GM12878 (cell line): ENCODE measurements around the gene NUDT22. TPM values are rescaled to one million over a fixed set of nuclear protein-coding genes. Genes with fewer than 3 reads are reported as not detected.
A peak's percentile ranks its signal among the peaks of the same experiment; 100 is the strongest.

Experiments
- BRCA1 ChIP-seq: IDR thresholded peaks from 2 replicates; pipeline ENCODE4 v1.6.1; 2011; ENCODE audit warnings: low read depth, low read length, improper control_type of control experiment
- CEBPB ChIP-seq, 2 experiments: fragments of 150-350 bp in 1 of 2; IDR thresholded peaks; 2 replicates each; pipeline ENCODE4 v1.6.1; 2012 to 2014; ENCODE audit warnings: low read depth in 2 of 2, low read length in 2 of 2, borderline replicate concordance in 1 of 2, inconsistent platforms in 1 of 2
- IRF4 ChIP-seq: IDR thresholded peaks from 2 replicates; pipeline ENCODE4 v1.6.1; 2011; ENCODE audit warnings: low read depth, low read length
- MXI1 ChIP-seq: fragments of 150-350 bp; IDR thresholded peaks from 2 replicates; pipeline ENCODE4 v1.6.1; 2011; ENCODE audit warnings: low read depth, mild to moderate bottlenecking, inconsistent platforms, low read length, improper control_type of control experiment
- NR2C2 ChIP-seq: IDR thresholded peaks from 2 replicates; pipeline ENCODE4 v1.6.1; 2011; ENCODE audit warnings: borderline replicate concordance, low read depth; ENCODE audit not compliant: control insufficient read depth, insufficient read length
- NRF1 ChIP-seq: conservative IDR thresholded peaks from 2 replicates; pipeline ENCODE4 v1.6.1; 2011; ENCODE audit warnings: mild to moderate bottlenecking, low read depth, low read length, improper control_type of control experiment
- PAX5 ChIP-seq: IDR thresholded peaks from 2 replicates; pipeline ENCODE4 v1.6.1; 2011; ENCODE audit warnings: low read depth, low read length, borderline replicate concordance
- SIX5 ChIP-seq: IDR thresholded peaks from 2 replicates; pipeline ENCODE4 v1.6.1; 2011; ENCODE audit warnings: mild to moderate bottlenecking, low read depth, low read length, moderate library complexity; ENCODE audit not compliant: severe bottlenecking
- TARDBP ChIP-seq: IDR thresholded peaks from 2 replicates; pipeline ENCODE4 v1.6.1; 2016; ENCODE audit warnings: borderline replicate concordance
- TCF12 ChIP-seq: IDR thresholded peaks from 2 replicates; pipeline ENCODE4 v1.6.1; 2011; ENCODE audit warnings: low read depth, mild to moderate bottlenecking, low read length
- ZBED1 ChIP-seq: IDR thresholded peaks from 2 replicates; pipeline ENCODE4 v1.6.1; 2016; ENCODE audit warnings: borderline replicate concordance
- polyA plus RNA-seq, 11 experiments: library from polyadenylated mRNA; depleted of rRNA in 4 of 11; unstranded in 6 of 11; stranded (reverse) in 5 of 11; fragments of >200 nt; fragmentation: Nextera tagmentation in 4 of 11; fragmentation: Illumina TruSeq in 1 of 11; extraction: Ambion mirVana in 4 of 11; extraction: Trizol in 1 of 11; gene quantifications; 1 replicate in 1 of 11; 2 replicates in 10 of 11; pipeline versions ENCODE4 v1.2.1 to v1.2.3, GENCODE V29; 2011 to 2016; ENCODE audit warnings: inconsistent platforms in 2 of 11, missing spikeins in 2 of 11, low read depth in 1 of 11
- total RNA-seq, 4 experiments: library from RNA; depleted of rRNA in 3 of 4; stranded (reverse); fragments of >200 nt in 3 of 4; fragmentation: Illumina TruSeq in 1 of 4; extraction: Trizol in 1 of 4; gene quantifications; 2 replicates each; pipeline versions ENCODE4 v1.2.1 to v1.2.3, GENCODE V29; 2013 to 2021
- TF ChIP-seq, protein P1 (sequence below): fragments of 450-650 bp; IDR thresholded peaks from 2 replicates; pipeline ENCODE4 v1.6.1; 2018; ENCODE audit warnings: mild to moderate bottlenecking, low read depth, moderate library complexity; ENCODE audit not compliant: partially characterized antibody
- TF ChIP-seq, protein P2 (sequence below): IDR thresholded peaks from 2 replicates; pipeline ENCODE4 v1.6.1; 2012; ENCODE audit warnings: low read depth, low read length, improper control_type of control experiment
- TF ChIP-seq, protein P3 (sequence below): IDR thresholded peaks from 2 replicates; pipeline ENCODE4 v1.6.1; 2012; ENCODE audit warnings: low read depth, low read length, improper control_type of control experiment
- TF ChIP-seq, protein P4 (sequence below): fragments of 450-650 bp; IDR thresholded peaks from 2 replicates; pipeline ENCODE4 v1.6.1; 2017; ENCODE audit warnings: low read depth, mild to moderate bottlenecking, moderate library complexity
- TF ChIP-seq, protein P5 (sequence below), 3 experiments: IDR thresholded peaks in 2 of 3; conservative IDR thresholded peaks in 1 of 3; 2 replicates each; pipeline ENCODE4 v1.5.1; 2011; ENCODE audit warnings: low read depth in 3 of 3, low read length in 3 of 3, mild to moderate bottlenecking in 3 of 3, control low read depth in 2 of 3, moderate library complexity in 2 of 3, inconsistent platforms in 1 of 3, mixed read lengths in 1 of 3; ENCODE audit not compliant: control insufficient read depth in 2 of 3, insufficient read depth in 1 of 3; ENCODE audit errors: extremely low read depth in 1 of 3
- TF ChIP-seq, protein P6 (sequence below): fragments of 450-650 bp; IDR thresholded peaks from 2 replicates; pipeline ENCODE4 v1.6.1; 2017; ENCODE audit warnings: antibody characterized with exemption, mild to moderate bottlenecking, moderate library complexity

The NUDT22 gene
- total and polyA plus RNA-seq, 10 of the 15 experiments (the other 5 are each of a cell fraction or from before 2014, with no cell fraction given) = 6.7 to 115 (median 64.7) TPM

DNA sequence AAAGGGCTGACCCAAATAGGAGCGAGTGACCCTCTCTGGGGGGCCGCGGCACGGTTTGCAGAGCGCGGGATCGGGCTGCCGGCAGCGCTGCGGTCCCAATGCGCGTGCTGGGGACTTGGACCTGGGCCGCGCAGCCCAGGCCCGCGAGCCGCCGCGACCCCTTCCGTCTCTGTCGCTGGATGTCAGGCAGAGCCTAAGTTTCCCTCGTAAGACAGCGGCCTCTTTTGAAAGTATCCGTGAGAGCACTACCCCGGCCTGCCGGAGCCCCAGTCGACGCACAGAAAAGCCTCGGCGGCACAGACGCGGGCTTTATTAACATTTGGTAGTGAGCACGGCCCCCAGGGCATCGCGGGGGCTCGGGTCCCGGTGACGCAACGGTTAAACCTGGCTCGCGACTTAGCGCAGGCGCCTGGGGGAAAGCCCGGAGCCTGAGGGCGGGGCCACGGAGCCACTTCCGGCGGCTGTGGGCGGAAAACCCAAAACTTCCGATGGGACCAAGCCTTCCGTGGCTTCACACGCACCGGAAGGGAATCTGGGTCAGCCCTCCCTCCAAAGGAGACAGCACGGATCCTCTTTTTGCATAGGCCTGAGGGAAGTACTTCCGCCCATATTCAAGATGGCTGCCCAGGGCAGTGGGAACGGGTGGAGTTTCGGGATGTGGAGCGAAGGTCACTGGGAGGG lies 43.6 kb downstream of the NUDT22 start (continued):
- TF ChIP-seq CEBPB (IDR thresholded peaks at IDR 0.05; ENCODE audit: borderline replicate concordance in 1 of 2, low read depth in 2 of 2, low read length in 2 of 2) (peak in 1 of 2 experiments; percentile 48; a peak in 1 of 4 replicates), TARDBP (peak; percentile 86), MXI1 (peak; percentile 29), SIX5 (peak; percentile 91), PAX5 (no peak), BRCA1 (no peak), ZBED1 (peak; percentile 83), TCF12 (no peak), NR2C2 (peak; percentile 79), IRF4 (peak; percentile 69; the same call in 1 of the 2 replicates), NRF1 (peak; percentile 50)
- TF ChIP-seq, protein P1, sequence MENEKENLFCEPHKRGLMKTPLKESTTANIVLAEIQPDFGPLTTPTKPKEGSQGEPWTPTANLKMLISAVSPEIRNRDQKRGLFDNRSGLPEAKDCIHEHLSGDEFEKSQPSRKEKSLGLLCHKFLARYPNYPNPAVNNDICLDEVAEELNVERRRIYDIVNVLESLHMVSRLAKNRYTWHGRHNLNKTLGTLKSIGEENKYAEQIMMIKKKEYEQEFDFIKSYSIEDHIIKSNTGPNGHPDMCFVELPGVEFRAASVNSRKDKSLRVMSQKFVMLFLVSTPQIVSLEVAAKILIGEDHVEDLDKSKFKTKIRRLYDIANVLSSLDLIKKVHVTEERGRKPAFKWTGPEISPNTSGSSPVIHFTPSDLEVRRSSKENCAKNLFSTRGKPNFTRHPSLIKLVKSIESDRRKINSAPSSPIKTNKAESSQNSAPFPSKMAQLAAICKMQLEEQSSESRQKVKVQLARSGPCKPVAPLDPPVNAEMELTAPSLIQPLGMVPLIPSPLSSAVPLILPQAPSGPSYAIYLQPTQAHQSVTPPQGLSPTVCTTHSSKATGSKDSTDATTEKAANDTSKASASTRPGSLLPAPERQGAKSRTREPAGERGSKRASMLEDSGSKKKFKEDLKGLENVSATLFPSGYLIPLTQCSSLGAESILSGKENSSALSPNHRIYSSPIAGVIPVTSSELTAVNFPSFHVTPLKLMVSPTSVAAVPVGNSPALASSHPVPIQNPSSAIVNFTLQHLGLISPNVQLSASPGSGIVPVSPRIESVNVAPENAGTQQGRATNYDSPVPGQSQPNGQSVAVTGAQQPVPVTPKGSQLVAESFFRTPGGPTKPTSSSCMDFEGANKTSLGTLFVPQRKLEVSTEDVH = peak; percentile 97
- TF ChIP-seq, protein P2, sequence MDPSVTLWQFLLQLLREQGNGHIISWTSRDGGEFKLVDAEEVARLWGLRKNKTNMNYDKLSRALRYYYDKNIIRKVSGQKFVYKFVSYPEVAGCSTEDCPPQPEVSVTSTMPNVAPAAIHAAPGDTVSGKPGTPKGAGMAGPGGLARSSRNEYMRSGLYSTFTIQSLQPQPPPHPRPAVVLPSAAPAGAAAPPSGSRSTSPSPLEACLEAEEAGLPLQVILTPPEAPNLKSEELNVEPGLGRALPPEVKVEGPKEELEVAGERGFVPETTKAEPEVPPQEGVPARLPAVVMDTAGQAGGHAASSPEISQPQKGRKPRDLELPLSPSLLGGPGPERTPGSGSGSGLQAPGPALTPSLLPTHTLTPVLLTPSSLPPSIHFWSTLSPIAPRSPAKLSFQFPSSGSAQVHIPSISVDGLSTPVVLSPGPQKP = peak; percentile 96
- TF ChIP-seq, protein P3, sequence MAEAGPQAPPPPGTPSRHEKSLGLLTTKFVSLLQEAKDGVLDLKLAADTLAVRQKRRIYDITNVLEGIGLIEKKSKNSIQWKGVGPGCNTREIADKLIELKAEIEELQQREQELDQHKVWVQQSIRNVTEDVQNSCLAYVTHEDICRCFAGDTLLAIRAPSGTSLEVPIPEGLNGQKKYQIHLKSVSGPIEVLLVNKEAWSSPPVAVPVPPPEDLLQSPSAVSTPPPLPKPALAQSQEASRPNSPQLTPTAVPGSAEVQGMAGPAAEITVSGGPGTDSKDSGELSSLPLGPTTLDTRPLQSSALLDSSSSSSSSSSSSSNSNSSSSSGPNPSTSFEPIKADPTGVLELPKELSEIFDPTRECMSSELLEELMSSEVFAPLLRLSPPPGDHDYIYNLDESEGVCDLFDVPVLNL = no peak
- TF ChIP-seq, protein P4, sequence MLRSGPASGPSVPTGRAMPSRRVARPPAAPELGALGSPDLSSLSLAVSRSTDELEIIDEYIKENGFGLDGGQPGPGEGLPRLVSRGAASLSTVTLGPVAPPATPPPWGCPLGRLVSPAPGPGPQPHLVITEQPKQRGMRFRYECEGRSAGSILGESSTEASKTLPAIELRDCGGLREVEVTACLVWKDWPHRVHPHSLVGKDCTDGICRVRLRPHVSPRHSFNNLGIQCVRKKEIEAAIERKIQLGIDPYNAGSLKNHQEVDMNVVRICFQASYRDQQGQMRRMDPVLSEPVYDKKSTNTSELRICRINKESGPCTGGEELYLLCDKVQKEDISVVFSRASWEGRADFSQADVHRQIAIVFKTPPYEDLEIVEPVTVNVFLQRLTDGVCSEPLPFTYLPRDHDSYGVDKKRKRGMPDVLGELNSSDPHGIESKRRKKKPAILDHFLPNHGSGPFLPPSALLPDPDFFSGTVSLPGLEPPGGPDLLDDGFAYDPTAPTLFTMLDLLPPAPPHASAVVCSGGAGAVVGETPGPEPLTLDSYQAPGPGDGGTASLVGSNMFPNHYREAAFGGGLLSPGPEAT = peak; percentile 99
- TF ChIP-seq, protein P5, sequence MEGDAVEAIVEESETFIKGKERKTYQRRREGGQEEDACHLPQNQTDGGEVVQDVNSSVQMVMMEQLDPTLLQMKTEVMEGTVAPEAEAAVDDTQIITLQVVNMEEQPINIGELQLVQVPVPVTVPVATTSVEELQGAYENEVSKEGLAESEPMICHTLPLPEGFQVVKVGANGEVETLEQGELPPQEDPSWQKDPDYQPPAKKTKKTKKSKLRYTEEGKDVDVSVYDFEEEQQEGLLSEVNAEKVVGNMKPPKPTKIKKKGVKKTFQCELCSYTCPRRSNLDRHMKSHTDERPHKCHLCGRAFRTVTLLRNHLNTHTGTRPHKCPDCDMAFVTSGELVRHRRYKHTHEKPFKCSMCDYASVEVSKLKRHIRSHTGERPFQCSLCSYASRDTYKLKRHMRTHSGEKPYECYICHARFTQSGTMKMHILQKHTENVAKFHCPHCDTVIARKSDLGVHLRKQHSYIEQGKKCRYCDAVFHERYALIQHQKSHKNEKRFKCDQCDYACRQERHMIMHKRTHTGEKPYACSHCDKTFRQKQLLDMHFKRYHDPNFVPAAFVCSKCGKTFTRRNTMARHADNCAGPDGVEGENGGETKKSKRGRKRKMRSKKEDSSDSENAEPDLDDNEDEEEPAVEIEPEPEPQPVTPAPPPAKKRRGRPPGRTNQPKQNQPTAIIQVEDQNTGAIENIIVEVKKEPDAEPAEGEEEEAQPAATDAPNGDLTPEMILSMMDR (IDR thresholded peaks at IDR 0.05 in 2 of 3, conservative IDR thresholded peaks at IDR 0.05 in 1 of 3; ENCODE audit: control insufficient read depth in 2 of 3, extremely low read depth in 1 of 3, insufficient read depth in 1 of 3, low read depth in 3 of 3, low read length in 3 of 3) = peak in 1 of 3 experiments; percentile 32; a peak in 2 of 6 replicates
- TF ChIP-seq, protein P6, sequence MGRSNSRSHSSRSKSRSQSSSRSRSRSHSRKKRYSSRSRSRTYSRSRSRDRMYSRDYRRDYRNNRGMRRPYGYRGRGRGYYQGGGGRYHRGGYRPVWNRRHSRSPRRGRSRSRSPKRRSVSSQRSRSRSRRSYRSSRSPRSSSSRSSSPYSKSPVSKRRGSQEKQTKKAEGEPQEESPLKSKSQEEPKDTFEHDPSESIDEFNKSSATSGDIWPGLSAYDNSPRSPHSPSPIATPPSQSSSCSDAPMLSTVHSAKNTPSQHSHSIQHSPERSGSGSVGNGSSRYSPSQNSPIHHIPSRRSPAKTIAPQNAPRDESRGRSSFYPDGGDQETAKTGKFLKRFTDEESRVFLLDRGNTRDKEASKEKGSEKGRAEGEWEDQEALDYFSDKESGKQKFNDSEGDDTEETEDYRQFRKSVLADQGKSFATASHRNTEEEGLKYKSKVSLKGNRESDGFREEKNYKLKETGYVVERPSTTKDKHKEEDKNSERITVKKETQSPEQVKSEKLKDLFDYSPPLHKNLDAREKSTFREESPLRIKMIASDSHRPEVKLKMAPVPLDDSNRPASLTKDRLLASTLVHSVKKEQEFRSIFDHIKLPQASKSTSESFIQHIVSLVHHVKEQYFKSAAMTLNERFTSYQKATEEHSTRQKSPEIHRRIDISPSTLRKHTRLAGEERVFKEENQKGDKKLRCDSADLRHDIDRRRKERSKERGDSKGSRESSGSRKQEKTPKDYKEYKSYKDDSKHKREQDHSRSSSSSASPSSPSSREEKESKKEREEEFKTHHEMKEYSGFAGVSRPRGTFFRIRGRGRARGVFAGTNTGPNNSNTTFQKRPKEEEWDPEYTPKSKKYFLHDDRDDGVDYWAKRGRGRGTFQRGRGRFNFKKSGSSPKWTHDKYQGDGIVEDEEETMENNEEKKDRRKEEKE = no peak
